CD14-positive monocyte (primary cell): ENCODE results near the gene SUPT6H. TPM values are rescaled to one million over a fixed set of nuclear protein-coding genes. Genes with fewer than 3 reads are reported as not detected.
"Not testable (repeated sequence)": the region's sequence is repeated elsewhere in the genome, so short reads cannot be mapped to it uniquely, and the experiment has no call there.

Experiments
- DNase-seq, 3 donors: peaks; one replicate each; pipeline ENCODE4 v3.0.0-alpha.2; 2011 to 2022
- H2AFZ ChIP-seq: 2 replicates; pipeline ENCODE4 v1.6.0; 2012; ENCODE audit warnings: mild to moderate bottlenecking, low read depth, low read length, inconsistent platforms; ENCODE audit not compliant: insufficient read depth, poor library complexity, severe bottlenecking
- H3K27ac ChIP-seq, 2 donors: 1 replicate in 1 of 2; 2 replicates in 1 of 2; pipeline ENCODE4 v1.5.1; 2012 to 2013; ENCODE audit warnings: low read length in 2 of 2, control low read depth in 1 of 2, inconsistent platforms in 1 of 2, low read depth in 1 of 2, mild to moderate bottlenecking in 1 of 2
- H3K27me3 ChIP-seq, 2 donors: one replicate each; pipeline versions ENCODE4 v1.6.0 to v1.6.1; 2011 to 2013; ENCODE audit warnings: low read length in 2 of 2; ENCODE audit not compliant: control insufficient read depth in 2 of 2, insufficient read depth in 2 of 2
- H3K36me3 ChIP-seq, 2 donors: replicated peaks in 1 of 2; 1 replicate in 1 of 2; 2 replicates in 1 of 2; pipeline versions ENCODE4 v1.5.1 to v1.6.1; 2012 to 2013; ENCODE audit warnings: low read length in 2 of 2, control low read depth in 1 of 2, inconsistent platforms in 1 of 2, mild to moderate bottlenecking in 1 of 2; ENCODE audit not compliant: insufficient read depth in 2 of 2, control insufficient read depth in 1 of 2
- H3K4me1 ChIP-seq, 2 donors: 1 replicate in 1 of 2; 2 replicates in 1 of 2; pipeline versions ENCODE4 v1.5.1 to v1.6.1; 2012 to 2013; ENCODE audit warnings: low read length in 2 of 2, control low read depth in 1 of 2, inconsistent platforms in 1 of 2, mild to moderate bottlenecking in 1 of 2, moderate library complexity in 1 of 2; ENCODE audit not compliant: insufficient read depth in 2 of 2, control insufficient read depth in 1 of 2
- H3K4me2 ChIP-seq: replicated peaks from 2 replicates; pipeline ENCODE3; 2012; ENCODE audit warnings: low read length, moderate library complexity, mild to moderate bottlenecking; ENCODE audit not compliant: poor library complexity, severe bottlenecking; ENCODE audit errors: extremely low read depth
- H3K4me3 ChIP-seq, 3 experiments: fragments of 200-600 bp in 1 of 3; sonication (generic) in 1 of 3; replicated peaks in 1 of 3; 1 replicate in 2 of 3; 2 replicates in 1 of 3; pipeline ENCODE4 v1.5.1; 2011 to 2013; ENCODE audit warnings: low read length in 3 of 3, mild to moderate bottlenecking in 3 of 3, control low read depth in 2 of 3, low read depth in 2 of 3, inconsistent platforms in 1 of 3, moderate library complexity in 1 of 3
- H3K79me2 ChIP-seq: 2 replicates; pipeline ENCODE4 v1.6.0; 2012; ENCODE audit warnings: mild to moderate bottlenecking, control low read depth, inconsistent platforms, low read length, moderate library complexity; ENCODE audit not compliant: insufficient read depth
- H3K9ac ChIP-seq: 2 replicates; pipeline ENCODE4 v1.6.0; 2017; ENCODE audit warnings: low read length, mild to moderate bottlenecking; ENCODE audit not compliant: insufficient read depth, poor library complexity, severe bottlenecking
- H3K9me3 ChIP-seq, 2 donors: replicated peaks in 1 of 2; 1 replicate in 1 of 2; 2 replicates in 1 of 2; pipeline versions ENCODE4 v1.5.1 to v1.6.1; 2012 to 2013; ENCODE audit warnings: low read length in 2 of 2, control low read depth in 1 of 2; ENCODE audit not compliant: control insufficient read depth in 1 of 2, insufficient read depth in 1 of 2
- H4K20me1 ChIP-seq: 2 replicates; pipeline ENCODE4 v1.6.0; 2012; ENCODE audit warnings: mild to moderate bottlenecking, low read length, control low read depth, moderate library complexity; ENCODE audit not compliant: insufficient read depth
- H3K27ac Mint-ChIP-seq, 7 donors: one replicate each; pipeline ENCODE4 v1.8.0; 2020; ENCODE audit warnings: mild to moderate bottlenecking in 7 of 7, mixed read lengths in 7 of 7, moderate library complexity in 6 of 7, inconsistent platforms in 2 of 7
- H3K27me3 Mint-ChIP-seq, 3 donors: one replicate each; pipeline ENCODE4 v1.8.0; 2021 to 2022; ENCODE audit warnings: low read depth in 3 of 3, mild to moderate bottlenecking in 3 of 3, mixed read lengths in 3 of 3, moderate library complexity in 3 of 3, inconsistent platforms in 1 of 3
- H3K36me3 Mint-ChIP-seq, 2 donors: one replicate each; pipeline ENCODE4 v1.8.0; 2020; ENCODE audit warnings: mixed read lengths in 2 of 2, inconsistent platforms in 1 of 2, mild to moderate bottlenecking in 1 of 2
- H3K4me1 Mint-ChIP-seq: one replicate; pipeline ENCODE4 v1.8.0; 2020; ENCODE audit warnings: mild to moderate bottlenecking, mixed read lengths
- H3K4me3 Mint-ChIP-seq, 2 donors: one replicate each; pipeline ENCODE4 v1.8.0; 2020; ENCODE audit warnings: mild to moderate bottlenecking in 2 of 2, mixed read lengths in 2 of 2, moderate library complexity in 1 of 2
- H3K9me3 Mint-ChIP-seq, 7 donors: one replicate each; pipeline ENCODE4 v1.8.0; 2020 to 2022; ENCODE audit warnings: mixed read lengths in 7 of 7, mild to moderate bottlenecking in 6 of 7, moderate library complexity in 6 of 7, inconsistent platforms in 2 of 7
- CTCF ChIP-seq: fragments of 200-600 bp; IDR thresholded peaks from one replicate; pipeline ENCODE4 v1.8.0; 2022; ENCODE audit warnings: antibody characterized with exemption, mild to moderate bottlenecking
- WGBS: methylation state at CpG from one replicate; pipeline ENCODE4 v1.1.5; 2013; ENCODE audit warnings: missing lambda C conversion rate; ENCODE audit not compliant: insufficient coverage; 5-methylcytosine and 5-hydroxymethylcytosine counted together
- intact Hi-C, 2 donors: fragments of 100-400 bp; cut with micrococcal nuclease; formaldehyde crosslinking; loops; one replicate each; pipeline versions ENCODE4 v1.15.0 to v1.15.1; 2023
- polyA plus RNA-seq, 3 donors: library from polyadenylated mRNA; depleted of rRNA in 1 of 3; unstranded in 2 of 3; stranded (reverse) in 1 of 3; fragments of 300-500 nt in 2 of 3; fragments of >200 nt in 1 of 3; fragmentation: Illumina TruSeq in 2 of 3; gene quantifications; 1 replicate in 2 of 3; 2 replicates in 1 of 3; pipeline ENCODE4 v1.2.3, GENCODE V29; 2012 to 2021

The SUPT6H gene
- polyA plus RNA-seq, 3 donors = 3.8 to 33.9 (median 7.8) TPM

- H3K9ac ChIP-seq = no peak overlapping the region
- DNase-seq = no peak
- H3K27me3 Mint-ChIP-seq = peaks cover 2 to 14% (median 6%) of the 10 kb centered on the region in 3 donors
- peaks cover 0 to 3% (median 0%) of the 10 kb centered on the region in 7 donors for H3K9me3 Mint-ChIP-seq
- no peaks in the 10 kb centered on the region for H3K4me1 ChIP-seq
- no peaks in the 10 kb centered on the region for H3K9me3 ChIP-seq
- H3K4me3 Mint-ChIP-seq = no peak overlapping the region
- H3K27ac Mint-ChIP-seq = no peak overlapping the region
- intact Hi-C loops = no loop called here
- peaks cover 13 to 14% of the 10 kb centered on the region in 2 donors for H3K36me3 Mint-ChIP-seq
- no peak overlapping the region for H3K4me3 ChIP-seq
- WGBS = 100% methylated on average over 2 of the region's 5 CpGs
- TF ChIP-seq CTCF = no peak
- no peak overlapping the region for H3K27ac ChIP-seq
- H4K20me1 ChIP-seq = no peaks in the 10 kb centered on the region
- H3K4me1 Mint-ChIP-seq = no peaks in the 10 kb centered on the region
- no peaks in the 10 kb centered on the region for H3K79me2 ChIP-seq
- no peaks in the 10 kb centered on the region for H3K27me3 ChIP-seq
- H3K4me2 ChIP-seq = no peak overlapping the region
- no peak overlapping the region for H2AFZ ChIP-seq
- no peaks in the 10 kb centered on the region for H3K36me3 ChIP-seq
Measured at GRCh38 chr17:28735242-28735722, 73.3 kb downstream of the SUPT6H start.

- Mint-ChIP-seq H3K27me3 (peaks cover 6 to 14% (median 8%) of the 10 kb centered on the region in 3 donors), H3K36me3 (peaks cover 15 to 16% of the 10 kb centered on the region in 2 donors)
- H3K4me3 ChIP-seq, H3K4me3 Mint-ChIP-seq, H3K27me3 ChIP-seq, H3K4me1 ChIP-seq, H3K9me3 Mint-ChIP-seq, H3K27ac Mint-ChIP-seq, H3K9ac ChIP-seq, H3K36me3 ChIP-seq, H3K4me1 Mint-ChIP-seq, H4K20me1 ChIP-seq, H3K9me3 ChIP-seq, DNase-seq, H3K4me2 ChIP-seq, intact Hi-C loops, H3K27ac ChIP-seq, H3K79me2 ChIP-seq, H2AFZ ChIP-seq: not testable (repeated sequence)
- no CpG with 5 or more reads among the region's 8 CpGs for WGBS
Measured at GRCh38 chr17:28735913-28736769, 74.1 kb downstream of the SUPT6H start.
